ENCODE data around the gene RPN2.

Gene RPN2

GRCh38 chr20:37243937-37244571 lies 64.9 kb downstream of the RPN2 start:
- DNase-seq = no peak

DNA sequence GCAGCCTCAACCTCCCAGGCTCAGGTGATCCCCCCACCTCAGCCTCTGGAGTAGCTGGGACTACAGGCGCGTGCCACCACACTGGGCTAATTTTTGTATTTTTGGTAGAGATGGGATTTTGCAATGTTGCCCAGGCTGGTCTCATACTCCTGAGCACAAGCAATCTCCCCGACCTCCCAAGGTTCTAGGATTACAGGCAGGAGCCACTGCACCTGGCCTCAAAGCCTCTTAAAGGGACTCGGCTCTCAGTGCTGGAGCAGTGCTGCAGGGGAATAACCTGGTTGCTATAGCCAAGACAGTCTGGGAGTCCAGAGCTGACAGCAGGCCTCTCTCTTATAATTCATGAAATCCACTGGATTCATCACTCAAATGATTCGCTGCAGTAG lies 65.4 kb downstream of the RPN2 start:
- DNase-seq = no peak

DNA sequence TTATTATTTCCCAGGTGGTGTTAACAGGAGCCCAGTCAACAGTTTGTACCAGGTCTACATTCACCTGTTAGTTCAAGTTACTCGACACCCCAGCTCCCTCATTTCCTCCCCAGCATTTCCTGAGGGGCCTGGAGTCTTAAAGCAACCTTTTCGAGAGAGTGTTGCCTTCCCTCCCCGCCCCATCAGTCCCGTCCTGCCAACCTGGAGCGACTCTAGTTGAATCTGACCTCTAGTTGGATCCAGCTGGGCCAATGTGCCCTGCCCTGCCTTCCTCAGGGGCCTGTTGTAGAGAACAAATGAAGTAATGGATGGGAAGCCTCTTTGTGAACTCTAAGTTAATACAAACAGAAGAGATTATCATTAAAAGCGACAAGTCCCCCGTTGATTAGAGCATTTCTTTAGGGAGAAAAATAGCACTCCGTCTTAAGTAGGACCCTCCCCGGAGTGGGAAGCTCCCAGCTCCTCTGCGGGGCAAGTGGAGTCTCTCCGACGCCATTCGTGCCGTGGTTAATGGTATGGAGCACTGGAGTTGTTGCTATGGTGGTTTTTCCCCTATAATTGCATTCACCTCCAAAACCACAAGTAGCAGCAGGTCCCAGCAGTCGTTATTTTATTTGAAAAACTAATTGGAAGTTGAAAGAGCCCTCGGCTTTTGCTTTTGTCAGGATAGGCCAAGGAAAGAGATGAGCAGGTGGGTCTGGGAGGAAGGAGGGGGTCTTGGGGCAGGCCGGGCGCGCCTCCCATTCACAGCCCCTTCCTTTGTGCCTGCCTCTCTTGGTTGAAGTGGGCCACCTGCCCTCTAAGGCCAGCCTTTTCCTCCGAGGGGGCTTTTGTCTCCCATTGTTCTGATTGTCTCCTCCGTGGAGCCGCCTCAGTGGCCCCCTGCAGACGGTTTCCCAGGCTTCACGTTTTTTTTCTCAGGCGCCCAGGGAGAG lies 66.4 kb downstream of the RPN2 start:
- peak; percentile 12 for DNase-seq

GRCh38 chr20:37246736-37247135 lies 67.6 kb downstream of the RPN2 start:
- no peak for DNase-seq

GRCh38 chr20:37247547-37247946 lies 68.4 kb downstream of the RPN2 start:
- DNase-seq = no peak

DNA sequence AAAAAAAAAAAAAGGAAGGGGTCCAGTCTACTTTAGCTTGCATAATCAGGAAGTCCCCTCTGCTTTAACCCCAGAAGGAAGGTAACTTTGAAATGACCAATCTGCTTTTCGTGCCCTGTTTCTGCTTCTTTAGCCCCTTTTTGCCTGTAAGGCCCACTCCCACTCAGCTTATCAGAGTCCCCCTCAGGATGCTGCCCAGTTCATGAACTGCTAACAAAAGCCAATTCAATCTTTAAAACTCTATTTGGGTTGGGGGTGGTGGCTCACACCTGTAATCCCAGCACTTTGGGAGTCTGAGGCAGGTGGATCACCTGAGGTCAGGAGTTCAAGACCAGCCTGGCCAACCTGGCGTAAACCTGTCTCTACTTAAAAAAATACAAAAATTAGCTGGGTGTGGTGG lies 70.2 kb downstream of the RPN2 start:
- DNase-seq = no peak

DNA sequence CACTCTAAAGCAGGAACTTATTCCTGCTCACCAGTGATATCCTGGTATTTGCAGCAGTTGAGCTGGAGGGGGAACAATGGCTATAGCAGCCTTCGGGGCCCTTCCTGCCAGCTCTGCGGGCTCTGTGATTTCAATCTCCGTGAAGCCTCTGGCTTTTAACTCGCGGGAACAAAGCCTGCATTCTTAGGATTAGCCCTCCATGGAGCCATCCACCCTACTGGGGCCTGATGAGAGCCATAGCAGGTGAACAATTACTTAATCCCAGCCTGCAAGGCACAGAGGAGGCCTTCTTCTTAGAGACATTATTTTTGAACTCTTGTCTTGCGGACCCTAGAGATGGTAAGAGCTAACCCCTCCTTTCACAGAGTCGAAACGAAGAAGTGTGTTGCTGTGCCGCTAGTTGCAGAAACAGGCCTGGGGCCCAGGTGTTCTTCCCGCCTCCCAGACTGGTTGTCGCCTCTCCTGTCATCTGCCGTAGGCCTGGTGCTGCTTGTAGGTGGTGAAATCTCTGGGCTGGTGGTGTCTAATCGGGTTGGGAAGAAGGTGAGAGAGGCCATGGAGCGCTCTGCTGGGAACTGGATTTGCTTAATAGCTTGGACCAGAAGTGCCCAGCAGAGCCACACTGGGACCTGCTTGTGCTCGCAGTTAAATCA lies 72.8 kb downstream of the RPN2 start:
- DNase-seq = no peak

DNA sequence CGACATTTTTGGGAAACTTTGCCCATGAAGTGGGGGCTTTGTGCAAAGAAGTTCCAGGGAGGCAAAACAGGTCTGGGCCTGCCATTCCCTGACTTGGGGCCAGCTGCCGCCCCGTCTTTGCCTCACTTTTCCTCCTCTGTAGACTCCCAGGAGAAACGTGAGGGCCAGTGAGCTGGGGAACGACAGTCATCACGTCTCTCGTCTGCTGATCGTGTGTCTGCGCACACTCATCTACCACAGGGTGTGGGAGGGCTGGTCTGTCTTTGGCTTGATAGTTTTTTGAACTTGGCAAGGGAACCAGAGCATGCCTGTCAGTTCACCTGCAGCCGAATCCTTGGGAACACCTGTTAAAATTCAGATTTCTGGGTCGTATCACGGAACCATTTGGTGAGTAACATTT lies 74.0 kb downstream of the RPN2 start:
- no peak for DNase-seq

GRCh38 chr20:37254114-37254878 lies 75.2 kb downstream of the RPN2 start:
- no peak for DNase-seq

GRCh38 chr20:37256286-37256685 lies 77.2 kb downstream of the RPN2 start:
- no peak for DNase-seq

DNA sequence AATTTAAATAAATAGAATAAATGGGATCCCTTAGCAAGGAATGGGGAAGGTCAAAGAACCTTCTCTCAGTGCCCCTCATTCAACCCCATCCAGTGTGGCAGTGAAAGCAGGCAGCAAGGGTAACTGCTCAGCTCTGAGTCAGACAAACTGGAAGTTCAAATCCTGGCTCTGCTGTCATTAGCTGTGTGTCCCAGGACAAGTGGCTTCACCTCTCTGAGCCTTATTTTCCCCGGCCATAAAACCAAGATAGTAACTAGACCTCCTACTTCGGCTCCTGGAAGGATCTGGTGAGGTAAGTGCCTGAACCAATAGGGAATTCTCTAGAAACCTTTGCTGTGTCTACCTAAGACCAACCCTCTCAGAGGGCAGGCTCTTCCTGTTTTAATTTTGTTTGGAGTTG lies 78.4 kb downstream of the RPN2 start:
- no peak for DNase-seq

DNA sequence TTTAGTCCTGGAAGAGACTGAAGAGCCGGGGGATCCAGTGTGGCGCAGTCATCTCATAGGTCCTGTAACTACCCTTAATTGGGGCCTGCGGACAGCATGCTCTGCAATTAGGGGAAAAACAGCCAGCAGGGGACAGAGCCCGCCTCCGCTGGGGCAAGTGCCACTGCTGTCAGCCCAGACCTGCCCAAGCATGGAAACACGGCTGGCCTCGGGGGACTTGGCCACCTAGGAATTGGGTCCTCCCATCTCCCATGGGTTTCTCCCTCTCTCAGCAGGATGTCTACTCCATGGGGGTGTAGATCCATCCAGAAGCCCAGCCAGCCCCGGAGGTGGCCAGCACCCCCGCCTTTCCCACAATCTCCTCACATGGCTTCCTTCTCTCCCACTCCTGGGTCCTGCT lies 78.9 kb downstream of the RPN2 start:
- peak; percentile 45 for DNase-seq

- no peak for DNase-seq
These were observed 79.9 kb downstream of the RPN2 start for GRCh38 chr20:37259031-37259430.

- DNase-seq = no peak
These were observed 80.7 kb downstream of the RPN2 start for GRCh38 chr20:37259865-37260264.

GRCh38 chr20:37260923-37261322 lies 81.8 kb downstream of the RPN2 start:
- DNase-seq = no peak

DNA sequence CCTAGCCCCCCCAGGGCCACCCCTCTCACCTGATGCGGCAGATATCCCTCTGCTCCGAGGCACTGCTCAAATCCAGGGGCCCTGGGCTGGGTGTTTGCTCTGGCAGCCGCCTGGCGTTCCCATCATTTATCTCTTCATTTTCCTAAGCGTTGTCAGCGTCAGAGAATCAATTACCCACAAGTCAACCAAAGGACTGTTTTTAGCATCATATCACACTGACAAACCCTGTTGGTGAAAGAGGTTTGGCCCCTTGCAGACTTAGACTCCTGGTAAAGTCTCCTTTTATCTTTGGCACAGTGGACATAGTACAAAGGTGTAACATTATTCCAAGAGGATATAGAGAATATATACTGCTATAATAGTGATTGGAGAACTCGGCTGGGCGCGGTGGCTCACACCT lies 82.6 kb downstream of the RPN2 start, which contains the start of gene GHRH:
Gene GHRH, minus strand, starts transcription at position 101 of the 400 bp plus-strand sequence. CDS start 4,925 bp downstream, outside the sequence.
- no peak for DNase-seq

DNA sequence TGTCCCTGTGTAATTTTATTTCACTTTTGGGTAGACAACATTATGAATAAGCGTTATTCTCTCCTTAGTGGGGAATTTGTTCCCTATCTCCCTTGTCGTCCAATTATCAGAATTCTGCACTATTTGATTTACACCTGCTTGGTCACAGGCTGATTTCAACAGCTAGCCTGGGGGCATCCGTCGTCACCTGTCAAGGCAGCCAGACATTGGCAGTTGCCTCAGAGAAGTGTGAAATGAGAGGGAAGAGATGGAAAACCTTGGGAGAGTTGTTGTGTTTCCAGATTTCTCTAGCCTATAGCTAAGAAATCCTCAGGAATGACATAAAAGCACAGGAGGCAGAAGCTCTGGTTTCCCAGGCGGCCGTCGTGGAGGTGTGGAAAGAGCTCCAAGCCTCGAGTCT lies 83.4 kb downstream of the RPN2 start:
- DNase-seq = no peak

- DNase-seq = no peak
These were observed 84.6 kb downstream of the RPN2 start for GRCh38 chr20:37263686-37264085.

GRCh38 chr20:37265152-37265551 lies 86.0 kb downstream of the RPN2 start:
- no peak for DNase-seq

GRCh38 chr20:37266940-37267666 lies 88.0 kb downstream of the RPN2 start:
- no peak for DNase-seq

GRCh38 chr20:37267667-37268313 lies 88.7 kb downstream of the RPN2 start:
- DNase-seq = no peak

All from COR-L47 (cell line).